ENCODE results near the gene TRIM34.
"Not testable (repeated sequence)": the region's sequence is repeated elsewhere in the genome, so short reads cannot be mapped to it uniquely, and the experiment has no call there.

TRIM34 gene

DNA sequence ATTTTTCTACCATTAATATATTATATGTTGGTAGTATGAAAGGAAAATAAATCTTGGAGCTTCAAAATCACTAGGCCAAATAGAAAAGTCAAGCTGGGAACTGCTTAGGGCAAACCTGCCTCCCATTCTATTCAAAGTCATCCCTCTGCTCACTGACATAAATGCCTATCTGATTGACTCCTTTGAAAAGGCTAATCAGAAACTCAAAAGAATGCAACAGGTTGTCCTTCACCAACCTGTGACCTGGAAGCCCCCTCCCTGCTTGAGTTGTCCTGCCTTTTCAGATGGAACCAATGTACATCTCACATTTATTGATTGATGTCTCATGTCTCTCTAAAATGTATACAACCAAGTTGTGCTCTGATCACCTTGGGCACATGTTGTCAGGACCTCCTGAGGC, 3.2 kb upstream of the TRIM34 start:
- Histone ChIP-seq H3K36me3 (ENCODE audit: insufficient read depth, low read length) (no peaks in the 10 kb centered on the region), H3K79me2 (ENCODE audit: control insufficient read depth, insufficient read depth, low read length, unreplicated experiment) (peaks cover 13% of the 10 kb centered on the region), H3K4me1 (ENCODE audit: control insufficient read depth, insufficient read depth, low read length, unreplicated experiment) (peaks cover 58% of the 10 kb centered on the region), H3K27me3 (ENCODE audit: insufficient read depth, low read length) (no peaks in the 10 kb centered on the region), H3K27ac (ENCODE audit: low read depth, low read length) (peak overlapping the region; percentile 95), H2AFZ (ENCODE audit: low read length, unreplicated experiment) (no peak overlapping the region), H3K4me3 (ENCODE audit: low read depth, low read length) (0 out of 2 replicates have a peak overlapping the region, but pooled peaks have one; percentile 32)

DNA sequence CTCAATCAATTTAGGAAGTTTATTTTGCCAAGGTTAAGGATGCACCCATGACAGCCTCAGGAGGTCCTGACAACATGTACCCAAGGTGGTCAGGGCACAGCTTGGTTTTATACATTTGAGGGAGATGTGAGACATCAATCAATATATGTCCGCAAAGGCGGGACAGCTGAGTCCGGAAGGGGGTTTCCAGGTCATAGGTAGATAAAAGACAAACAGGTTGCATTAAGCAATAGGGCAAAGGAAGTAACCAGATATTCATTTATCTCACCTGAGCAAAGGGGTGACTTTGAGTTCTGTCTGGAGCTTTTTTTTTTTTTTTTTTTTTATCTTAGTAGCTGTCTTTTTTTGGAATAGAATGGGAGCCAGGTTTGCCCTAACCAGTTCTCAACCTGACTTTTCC, 2.0 kb upstream of the TRIM34 start:
- peaks cover 58% of the 10 kb centered on the region for H3K4me1 ChIP-seq (ENCODE audit: control insufficient read depth, insufficient read depth, low read length, unreplicated experiment)
- H3K4me3 ChIP-seq (ENCODE audit: low read depth, low read length), result no peak overlapping the region
- peaks cover 13% of the 10 kb centered on the region for H3K79me2 ChIP-seq (ENCODE audit: control insufficient read depth, insufficient read depth, low read length, unreplicated experiment)
- no peaks in the 10 kb centered on the region for H3K36me3 ChIP-seq (ENCODE audit: insufficient read depth, low read length)
- H2AFZ ChIP-seq (ENCODE audit: low read length, unreplicated experiment), result no peak overlapping the region
- H3K27me3 ChIP-seq (ENCODE audit: insufficient read depth, low read length), result no peaks in the 10 kb centered on the region
- H3K27ac ChIP-seq (ENCODE audit: low read depth, low read length), result peak overlapping the region; percentile 21; the same call in 1 of the 2 replicates

DNA sequence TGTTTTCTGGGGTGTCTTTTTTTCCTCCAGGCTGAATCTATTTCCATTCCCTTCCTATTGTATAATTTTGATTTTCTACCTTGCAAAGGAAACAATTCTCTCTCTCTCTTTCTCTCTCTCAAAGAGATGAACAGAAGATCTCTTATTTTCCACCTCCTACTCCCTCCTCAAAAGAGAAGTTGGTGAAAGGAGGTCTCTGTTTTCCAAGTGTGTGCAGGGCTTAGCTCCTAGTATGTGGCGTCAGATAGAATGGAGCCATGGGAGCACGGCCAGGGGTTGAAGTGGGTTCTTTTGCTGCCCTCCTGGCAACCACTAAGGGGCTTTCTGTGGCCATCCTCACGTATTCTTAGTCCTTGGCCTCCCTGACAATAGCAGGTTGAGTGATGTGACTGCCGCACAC, 480 bp downstream of the TRIM34 start:
- peaks cover 38% of the 10 kb centered on the region for H3K4me1 ChIP-seq (ENCODE audit: control insufficient read depth, insufficient read depth, low read length, unreplicated experiment)
- H3K36me3 ChIP-seq (ENCODE audit: insufficient read depth, low read length), result no peaks in the 10 kb centered on the region
- H3K27ac ChIP-seq (ENCODE audit: low read depth, low read length), result peak overlapping the region; percentile 82
- H3K4me3 ChIP-seq (ENCODE audit: low read depth, low read length), result peak overlapping the region; percentile 87
- H2AFZ ChIP-seq (ENCODE audit: low read length, unreplicated experiment), result peak overlapping the region; percentile 8
- H3K79me2 ChIP-seq (ENCODE audit: control insufficient read depth, insufficient read depth, low read length, unreplicated experiment), result peaks cover 13% of the 10 kb centered on the region
- H3K27me3 ChIP-seq (ENCODE audit: insufficient read depth, low read length), result no peaks in the 10 kb centered on the region

DNA sequence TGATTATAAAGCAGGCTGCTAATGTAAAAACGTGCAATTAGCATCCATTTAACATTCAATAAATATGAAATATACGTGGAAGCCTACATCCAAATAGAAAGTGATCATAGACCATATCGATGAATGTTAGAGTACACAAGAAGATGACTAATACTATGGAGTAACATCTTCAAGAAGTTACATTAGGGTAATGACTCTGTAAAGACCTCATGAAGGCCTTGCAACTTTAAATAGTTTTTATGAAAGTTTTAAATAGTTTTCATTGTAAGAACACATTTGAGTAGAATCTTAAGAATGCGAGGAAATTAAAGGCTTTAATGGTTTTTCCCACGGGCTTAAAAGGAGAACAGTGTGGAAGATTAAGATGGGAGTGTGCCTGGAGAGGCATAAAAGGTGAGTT, 1.4 kb downstream of the TRIM34 start:
- H2AFZ ChIP-seq (ENCODE audit: low read length, unreplicated experiment), result no peak overlapping the region
- H3K36me3 ChIP-seq (ENCODE audit: insufficient read depth, low read length), result no peaks in the 10 kb centered on the region
- H3K27ac ChIP-seq (ENCODE audit: low read depth, low read length), result peak overlapping the region; percentile 82; the same call in 1 of the 2 replicates
- peaks cover 13% of the 10 kb centered on the region for H3K79me2 ChIP-seq (ENCODE audit: control insufficient read depth, insufficient read depth, low read length, unreplicated experiment)
- H3K27me3 ChIP-seq (ENCODE audit: insufficient read depth, low read length), result no peaks in the 10 kb centered on the region
- peaks cover 29% of the 10 kb centered on the region for H3K4me1 ChIP-seq (ENCODE audit: control insufficient read depth, insufficient read depth, low read length, unreplicated experiment)
- H3K4me3 ChIP-seq (ENCODE audit: low read depth, low read length), result peak overlapping the region; percentile 87

DNA sequence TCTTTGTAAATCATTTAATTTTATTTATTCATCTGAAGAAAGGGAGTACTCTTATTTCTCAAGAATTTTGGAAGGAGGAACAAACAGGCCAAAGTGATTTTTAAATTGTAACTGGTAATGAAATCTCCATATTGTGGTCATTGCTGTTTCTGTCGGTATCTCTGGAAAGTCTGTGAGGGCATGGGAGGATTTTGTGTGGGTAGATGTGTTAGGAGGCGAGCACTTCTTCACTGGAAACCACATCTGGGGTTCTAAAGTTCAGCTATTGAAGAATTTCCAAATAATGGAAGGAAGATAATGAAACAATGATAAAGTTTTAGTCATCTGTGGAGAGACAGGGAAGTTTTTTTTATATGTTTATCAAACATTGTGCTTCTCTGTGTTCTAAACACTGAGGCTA, 6.6 kb downstream of the TRIM34 start:
- no peak overlapping the region for H3K4me3 ChIP-seq (ENCODE audit: low read depth, low read length)
- H3K79me2 ChIP-seq (ENCODE audit: control insufficient read depth, insufficient read depth, low read length, unreplicated experiment), result no peaks in the 10 kb centered on the region
- no peak overlapping the region for H2AFZ ChIP-seq (ENCODE audit: low read length, unreplicated experiment)
- no peak overlapping the region for H3K27ac ChIP-seq (ENCODE audit: low read depth, low read length)
- H3K4me1 ChIP-seq (ENCODE audit: control insufficient read depth, insufficient read depth, low read length, unreplicated experiment), result peaks cover 1% of the 10 kb centered on the region
- no peaks in the 10 kb centered on the region for H3K27me3 ChIP-seq (ENCODE audit: insufficient read depth, low read length)
- H3K36me3 ChIP-seq (ENCODE audit: insufficient read depth, low read length), result peaks cover 17% of the 10 kb centered on the region

DNA sequence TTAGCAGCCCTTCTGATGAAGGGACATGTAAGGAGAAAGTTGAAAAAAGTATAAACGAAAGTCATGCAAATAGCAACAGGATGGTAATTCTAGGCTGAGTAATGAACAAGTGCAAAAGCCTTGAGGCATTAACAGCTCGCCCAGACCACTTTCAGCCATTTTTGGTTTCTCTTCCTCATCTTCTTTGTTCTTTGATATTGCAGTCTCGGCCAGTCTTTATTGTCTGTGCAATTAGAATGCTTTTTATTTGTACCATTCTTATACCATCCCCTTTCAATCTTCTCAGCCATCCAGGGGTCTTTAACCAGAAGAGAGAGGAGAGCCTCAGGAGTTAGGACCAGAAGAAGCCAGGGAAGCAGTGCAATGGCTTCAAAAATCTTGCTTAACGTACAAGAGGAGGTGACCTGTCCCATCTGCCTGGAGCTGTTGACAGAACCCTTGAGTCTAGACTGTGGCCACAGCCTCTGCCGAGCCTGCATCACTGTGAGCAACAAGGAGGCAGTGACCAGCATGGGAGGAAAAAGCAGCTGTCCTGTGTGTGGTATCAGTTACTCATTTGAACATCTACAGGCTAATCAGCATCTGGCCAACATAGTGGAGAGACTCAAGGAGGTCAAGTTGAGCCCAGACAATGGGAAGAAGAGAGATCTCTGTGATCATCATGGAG, 7.3 kb downstream of the TRIM34 start:
- no peaks in the 10 kb centered on the region for H3K79me2 ChIP-seq (ENCODE audit: control insufficient read depth, insufficient read depth, low read length, unreplicated experiment)
- H3K27ac ChIP-seq (ENCODE audit: low read depth, low read length), result no peak overlapping the region
- no peaks in the 10 kb centered on the region for H3K4me1 ChIP-seq (ENCODE audit: control insufficient read depth, insufficient read depth, low read length, unreplicated experiment)
- no peaks in the 10 kb centered on the region for H3K27me3 ChIP-seq (ENCODE audit: insufficient read depth, low read length)
- H3K4me3 ChIP-seq (ENCODE audit: low read depth, low read length), result no peak overlapping the region
- H2AFZ ChIP-seq (ENCODE audit: low read length, unreplicated experiment), result no peak overlapping the region
- peaks cover 18% of the 10 kb centered on the region for H3K36me3 ChIP-seq (ENCODE audit: insufficient read depth, low read length)

DNA sequence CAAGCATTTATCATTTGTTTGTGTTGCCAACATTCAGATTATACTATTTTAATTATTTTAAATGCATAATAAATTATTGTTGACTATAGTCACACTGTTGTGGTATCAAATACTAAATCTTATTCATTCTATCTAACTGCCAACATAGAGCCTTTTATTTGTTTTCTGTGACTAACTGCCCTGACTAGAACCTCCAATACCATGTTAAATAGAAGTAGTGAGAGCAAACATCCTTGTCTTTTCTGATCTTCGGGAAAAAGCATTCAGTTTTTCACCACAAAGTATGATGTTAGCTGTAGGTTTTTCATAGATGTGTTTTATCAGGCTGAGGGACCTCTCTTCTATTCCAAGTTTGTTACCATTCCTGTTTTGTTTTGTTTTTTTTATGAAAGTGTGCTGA, 15.2 kb downstream of the TRIM34 start:
- H2AFZ ChIP-seq (ENCODE audit: low read length, unreplicated experiment), result no peak overlapping the region
- no peak overlapping the region for H3K4me3 ChIP-seq (ENCODE audit: low read depth, low read length)
- no peaks in the 10 kb centered on the region for H3K4me1 ChIP-seq (ENCODE audit: control insufficient read depth, insufficient read depth, low read length, unreplicated experiment)
- no peak overlapping the region for H3K27ac ChIP-seq (ENCODE audit: low read depth, low read length)
- H3K27me3 ChIP-seq (ENCODE audit: insufficient read depth, low read length), result no peaks in the 10 kb centered on the region
- peaks cover 46% of the 10 kb centered on the region for H3K36me3 ChIP-seq (ENCODE audit: insufficient read depth, low read length)
- no peaks in the 10 kb centered on the region for H3K79me2 ChIP-seq (ENCODE audit: control insufficient read depth, insufficient read depth, low read length, unreplicated experiment)

DNA sequence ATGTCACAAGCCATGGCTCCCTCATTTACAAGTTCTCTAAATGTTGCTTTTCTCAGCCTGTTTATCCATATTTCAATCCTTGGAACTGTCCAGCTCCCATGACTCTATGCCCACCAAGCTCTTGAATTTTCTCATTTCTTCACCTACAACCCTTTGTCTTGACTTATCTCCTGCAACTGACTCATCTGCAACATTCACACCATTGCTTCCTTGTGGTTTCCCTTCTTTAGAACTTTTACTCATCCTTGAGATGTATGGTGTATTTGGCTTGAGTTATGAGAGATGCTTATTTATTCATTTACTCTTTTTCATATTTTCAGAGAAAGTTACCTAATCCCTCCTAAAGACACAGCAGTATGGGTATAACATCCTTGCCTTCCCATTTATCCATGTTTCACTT, 18.8 kb downstream of the TRIM34 start:
- Histone ChIP-seq H3K27me3 (ENCODE audit: insufficient read depth, low read length) (no peaks in the 10 kb centered on the region), H3K79me2 (ENCODE audit: control insufficient read depth, insufficient read depth, low read length, unreplicated experiment) (no peaks in the 10 kb centered on the region), H3K36me3 (ENCODE audit: insufficient read depth, low read length) (peaks cover 27% of the 10 kb centered on the region), H3K4me3 (ENCODE audit: low read depth, low read length) (no peak overlapping the region), H2AFZ (ENCODE audit: low read length, unreplicated experiment) (no peak overlapping the region), H3K27ac (ENCODE audit: low read depth, low read length) (no peak overlapping the region), H3K4me1 (ENCODE audit: control insufficient read depth, insufficient read depth, low read length, unreplicated experiment) (no peaks in the 10 kb centered on the region)

DNA sequence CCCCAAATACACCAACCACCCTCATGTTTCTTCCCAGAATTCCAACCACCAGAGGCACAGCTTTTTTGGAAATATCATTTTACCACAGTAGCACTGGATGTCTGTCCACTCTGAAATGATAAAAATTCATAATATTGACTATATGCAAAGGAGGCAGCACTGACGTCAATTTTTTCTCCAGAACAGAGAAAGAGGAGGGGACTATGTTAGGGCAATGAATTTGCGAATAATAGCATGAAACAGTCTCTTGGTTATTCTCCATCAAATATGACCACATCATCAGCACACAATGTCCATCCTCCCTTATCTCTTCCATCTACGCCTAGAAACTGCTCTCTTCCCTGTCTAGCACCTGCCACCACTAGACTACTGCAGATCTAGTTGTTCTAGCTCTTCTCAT, 21.3 kb downstream of the TRIM34 start:
- Histone ChIP-seq H3K27me3 (ENCODE audit: insufficient read depth, low read length) (no peaks in the 10 kb centered on the region), H3K4me3 (ENCODE audit: low read depth, low read length) (no peak overlapping the region), H3K27ac (ENCODE audit: low read depth, low read length) (no peak overlapping the region), H3K79me2 (ENCODE audit: control insufficient read depth, insufficient read depth, low read length, unreplicated experiment) (no peaks in the 10 kb centered on the region), H2AFZ (ENCODE audit: low read length, unreplicated experiment) (no peak overlapping the region), H3K36me3 (ENCODE audit: insufficient read depth, low read length) (peaks cover 20% of the 10 kb centered on the region), H3K4me1 (ENCODE audit: control insufficient read depth, insufficient read depth, low read length, unreplicated experiment) (no peaks in the 10 kb centered on the region)

DNA sequence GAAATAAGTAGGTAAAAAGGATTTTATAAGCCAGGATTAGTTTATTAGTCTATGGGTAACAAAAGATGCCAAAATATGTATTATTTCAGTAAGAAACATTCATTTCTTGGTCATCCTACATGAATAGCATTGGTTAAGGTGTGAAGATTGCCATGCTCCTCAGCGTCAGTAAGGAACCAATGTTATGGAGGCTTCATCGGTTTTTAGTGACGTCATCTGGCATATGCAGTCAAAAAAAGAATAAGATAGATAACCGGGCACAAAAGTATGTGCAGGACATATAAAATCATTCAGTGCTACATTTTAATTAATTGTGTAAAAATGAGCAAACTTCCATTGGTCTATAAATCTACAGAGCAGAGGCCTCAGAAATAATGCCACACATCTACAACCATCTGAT, 30.7 kb downstream of the TRIM34 start:
- Histone ChIP-seq H3K79me2 (ENCODE audit: control insufficient read depth, insufficient read depth, low read length, unreplicated experiment) (no peaks in the 10 kb centered on the region), H3K4me3 (ENCODE audit: low read depth, low read length) (no peak overlapping the region), H2AFZ (ENCODE audit: low read length, unreplicated experiment) (no peak overlapping the region), H3K27me3 (ENCODE audit: insufficient read depth, low read length) (no peaks in the 10 kb centered on the region), H3K27ac (ENCODE audit: low read depth, low read length) (no peak overlapping the region), H3K36me3 (ENCODE audit: insufficient read depth, low read length) (no peaks in the 10 kb centered on the region), H3K4me1 (ENCODE audit: control insufficient read depth, insufficient read depth, low read length, unreplicated experiment) (no peaks in the 10 kb centered on the region)

DNA sequence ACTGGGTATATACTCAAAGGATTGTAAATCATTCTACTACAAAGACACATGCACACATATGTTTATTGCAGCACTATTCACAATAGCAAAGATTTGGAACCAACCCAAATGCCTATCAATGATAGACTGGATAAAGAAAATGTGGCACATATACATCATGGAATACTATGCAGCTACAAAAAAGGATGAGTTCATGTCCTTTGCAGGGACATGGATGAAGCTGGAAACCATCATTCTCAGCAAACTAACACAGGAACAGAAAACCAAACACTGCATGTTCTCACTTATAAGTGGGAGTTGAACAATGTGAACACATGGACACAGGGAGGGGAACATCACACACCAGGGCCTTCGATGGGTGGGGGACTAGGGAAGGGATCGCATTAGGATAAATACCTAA, 32.2 kb downstream of the TRIM34 start:
- not testable (repeated sequence) for H3K4me1 ChIP-seq (ENCODE audit: control insufficient read depth, insufficient read depth, low read length, unreplicated experiment); H3K79me2 ChIP-seq (ENCODE audit: control insufficient read depth, insufficient read depth, low read length, unreplicated experiment); H3K27me3 ChIP-seq (ENCODE audit: insufficient read depth, low read length); H2AFZ ChIP-seq (ENCODE audit: low read length, unreplicated experiment); H3K27ac ChIP-seq (ENCODE audit: low read depth, low read length); H3K4me3 ChIP-seq (ENCODE audit: low read depth, low read length); H3K36me3 ChIP-seq (ENCODE audit: insufficient read depth, low read length)

Measured in ACC112 (cell line).